ENCODE data around the gene HIBADH.

The HIBADH gene

DNA sequence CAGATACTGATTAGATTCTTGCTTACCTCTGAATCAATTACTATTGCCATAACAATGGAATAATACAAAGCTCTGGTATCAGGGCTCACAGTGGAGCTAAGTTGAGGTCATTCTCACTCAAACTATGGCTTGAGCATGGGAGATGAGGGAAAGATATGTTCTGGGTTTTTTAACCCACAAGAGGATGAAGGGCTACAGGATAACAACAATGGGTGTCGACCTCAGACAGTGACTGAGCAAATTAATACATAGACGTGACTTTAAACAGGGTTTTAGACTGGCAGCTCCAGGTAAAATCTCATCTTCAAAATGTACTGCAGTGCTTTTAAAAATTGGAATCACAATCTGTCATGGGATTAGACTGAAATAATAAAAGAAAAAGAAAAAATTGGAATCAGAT lies 7.5 kb upstream of the HIBADH start:
- TF ChIP-seq, protein P1, sequence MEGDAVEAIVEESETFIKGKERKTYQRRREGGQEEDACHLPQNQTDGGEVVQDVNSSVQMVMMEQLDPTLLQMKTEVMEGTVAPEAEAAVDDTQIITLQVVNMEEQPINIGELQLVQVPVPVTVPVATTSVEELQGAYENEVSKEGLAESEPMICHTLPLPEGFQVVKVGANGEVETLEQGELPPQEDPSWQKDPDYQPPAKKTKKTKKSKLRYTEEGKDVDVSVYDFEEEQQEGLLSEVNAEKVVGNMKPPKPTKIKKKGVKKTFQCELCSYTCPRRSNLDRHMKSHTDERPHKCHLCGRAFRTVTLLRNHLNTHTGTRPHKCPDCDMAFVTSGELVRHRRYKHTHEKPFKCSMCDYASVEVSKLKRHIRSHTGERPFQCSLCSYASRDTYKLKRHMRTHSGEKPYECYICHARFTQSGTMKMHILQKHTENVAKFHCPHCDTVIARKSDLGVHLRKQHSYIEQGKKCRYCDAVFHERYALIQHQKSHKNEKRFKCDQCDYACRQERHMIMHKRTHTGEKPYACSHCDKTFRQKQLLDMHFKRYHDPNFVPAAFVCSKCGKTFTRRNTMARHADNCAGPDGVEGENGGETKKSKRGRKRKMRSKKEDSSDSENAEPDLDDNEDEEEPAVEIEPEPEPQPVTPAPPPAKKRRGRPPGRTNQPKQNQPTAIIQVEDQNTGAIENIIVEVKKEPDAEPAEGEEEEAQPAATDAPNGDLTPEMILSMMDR (IDR thresholded peaks at IDR 0.05; ENCODE audit: insufficient read depth, low read depth, low read length, missing control alignments), result no peak
- no peak for DNase-seq (ENCODE audit: low read depth)
- H3K4me3 ChIP-seq (ENCODE audit: low read length), result no peak overlapping the region

DNA sequence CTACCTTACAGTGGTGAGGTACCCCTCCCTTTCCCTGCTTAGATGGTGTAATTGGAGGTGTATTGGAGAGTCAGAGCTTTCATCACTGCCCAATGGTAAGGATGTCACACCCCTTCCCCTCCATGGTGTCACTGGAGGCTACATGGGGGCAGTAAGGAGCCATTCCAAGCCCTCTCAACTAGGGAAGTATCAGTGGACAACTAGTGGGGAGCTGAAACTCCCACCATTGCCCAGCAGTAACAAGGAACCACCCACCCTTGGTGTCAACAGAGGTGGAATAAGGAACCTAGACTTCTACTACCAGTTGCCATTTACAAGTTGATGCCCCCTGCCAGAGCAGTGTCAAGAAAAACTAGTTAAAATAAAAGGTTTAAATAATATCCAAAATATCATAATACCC lies 2.8 kb upstream of the HIBADH start:
- TF ChIP-seq, protein P1 (IDR thresholded peaks at IDR 0.05; ENCODE audit: insufficient read depth, low read depth, low read length, missing control alignments), result no peak
- DNase-seq (ENCODE audit: low read depth), result no peak
- H3K4me3 ChIP-seq (ENCODE audit: low read length), result no peak overlapping the region

DNA sequence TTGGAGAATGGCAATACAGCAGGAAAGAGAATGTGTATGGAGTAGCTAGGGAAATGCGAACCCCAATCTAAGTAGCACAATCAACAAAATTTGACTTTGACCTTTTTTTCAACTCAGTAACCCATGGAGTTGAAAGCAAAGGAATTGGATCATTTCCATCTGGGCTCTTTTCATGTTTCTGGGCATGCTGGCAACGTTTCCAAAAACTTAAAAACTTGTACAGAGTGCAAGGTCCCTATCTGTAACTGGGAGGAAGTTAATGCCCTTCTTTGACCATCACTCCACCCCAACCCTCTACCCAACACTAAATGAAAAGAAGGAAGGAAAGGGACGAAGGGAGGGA lies 1.3 kb upstream of the HIBADH start:
- no peak overlapping the region for H3K4me3 ChIP-seq (ENCODE audit: low read length)
- DNase-seq (ENCODE audit: low read depth), result no peak
- TF ChIP-seq, protein P1 (IDR thresholded peaks at IDR 0.05; ENCODE audit: insufficient read depth, low read depth, low read length, missing control alignments), result no peak

DNA sequence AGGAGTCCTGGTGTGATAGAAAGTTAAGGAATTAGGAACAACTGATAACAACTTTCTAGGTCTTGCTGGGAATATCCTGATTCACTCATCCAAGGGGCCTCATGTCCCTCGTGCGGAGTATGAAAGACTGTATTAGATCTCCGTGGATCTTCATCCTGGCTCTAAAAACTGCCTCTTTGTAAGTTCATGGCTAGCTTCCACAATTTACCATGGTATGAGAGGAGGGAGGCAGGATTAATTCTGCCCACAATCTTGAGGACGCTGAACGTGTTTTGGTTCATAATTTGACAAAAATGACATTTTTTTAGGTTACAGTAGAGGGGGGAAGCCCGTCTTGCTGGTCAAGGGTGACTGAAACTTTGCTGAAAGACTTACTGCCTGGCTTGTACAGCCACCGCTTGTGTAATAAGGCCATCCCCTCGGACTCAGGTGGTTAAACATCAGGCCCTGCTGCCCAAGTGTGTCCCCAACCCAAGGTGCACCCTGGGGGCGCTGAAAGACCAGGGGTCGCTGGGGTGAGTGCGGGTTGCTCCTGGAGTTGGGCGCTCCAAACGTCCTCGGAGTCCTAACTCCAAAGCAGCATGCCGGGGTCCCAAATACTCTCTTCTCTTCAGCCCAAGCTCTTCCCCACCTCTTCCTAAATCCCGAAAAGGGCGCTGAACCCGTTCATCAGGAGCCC lies 733 bp downstream of the HIBADH start:
- no peak for DNase-seq (ENCODE audit: low read depth)
- peak overlapping the region; percentile 78 for H3K4me3 ChIP-seq (ENCODE audit: low read length)
- TF ChIP-seq, protein P1 (IDR thresholded peaks at IDR 0.05; ENCODE audit: insufficient read depth, low read depth, low read length, missing control alignments), result no peak

DNA sequence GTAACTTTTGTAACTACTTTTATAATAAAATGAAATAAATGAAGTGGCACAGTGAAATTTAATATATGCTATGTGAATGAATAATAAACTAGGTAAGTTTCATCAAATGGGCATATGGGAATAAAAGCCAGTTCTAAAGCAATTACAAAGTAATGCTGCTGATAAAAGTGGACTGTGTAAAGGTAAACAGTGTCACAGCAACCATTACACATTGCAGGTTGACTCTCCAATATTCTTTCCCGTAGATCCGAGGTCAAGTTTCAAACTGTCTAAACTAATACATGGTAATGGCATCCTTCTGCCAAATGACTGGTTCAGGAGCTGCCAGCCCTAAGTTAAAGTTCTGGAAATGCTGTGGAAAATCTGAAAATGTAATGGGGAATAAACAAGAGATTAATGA lies 6.0 kb downstream of the HIBADH start:
- H3K4me3 ChIP-seq (ENCODE audit: low read length), result no peak overlapping the region
- TF ChIP-seq, protein P1 (IDR thresholded peaks at IDR 0.05; ENCODE audit: insufficient read depth, low read depth, low read length, missing control alignments), result no peak
- DNase-seq (ENCODE audit: low read depth), result no peak

DNA sequence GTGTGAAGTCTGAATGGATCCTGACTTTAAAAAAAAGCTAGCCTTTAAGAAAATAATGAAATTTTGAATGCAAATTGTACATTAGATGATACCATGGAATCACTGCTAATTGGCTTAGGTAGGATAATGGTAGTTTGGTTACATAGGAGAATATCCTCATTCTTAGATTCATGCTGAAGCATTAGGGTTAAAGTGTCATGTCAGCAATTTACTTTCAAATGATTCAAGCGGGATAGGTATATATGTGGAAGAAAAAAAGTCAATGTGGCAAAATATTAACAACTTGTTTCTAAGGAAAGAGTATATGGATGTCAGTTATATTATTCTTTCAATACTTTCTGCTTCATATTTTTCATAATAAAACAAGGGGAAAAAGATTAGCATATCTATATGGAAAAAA lies 7.5 kb downstream of the HIBADH start:
- TF ChIP-seq, protein P1 (IDR thresholded peaks at IDR 0.05; ENCODE audit: insufficient read depth, low read depth, low read length, missing control alignments), result no peak

DNA sequence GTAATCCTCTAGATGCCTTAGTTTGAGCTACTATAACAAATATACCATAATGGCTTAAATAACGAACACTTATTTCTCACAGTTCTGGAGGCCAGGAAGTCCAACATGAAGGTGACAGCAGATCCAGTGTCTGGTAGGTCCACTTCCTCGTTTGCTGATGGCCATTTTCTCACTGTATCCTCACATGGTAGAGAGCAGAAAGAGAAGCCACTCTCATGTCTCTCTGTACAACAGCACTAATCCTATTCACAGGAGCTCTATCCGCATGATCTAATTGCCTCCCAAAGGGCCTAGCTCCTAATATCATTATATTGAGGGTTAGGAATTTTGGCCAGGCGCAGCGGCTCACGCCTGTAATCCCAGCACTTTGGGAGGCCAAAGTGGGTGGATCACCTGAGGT lies 10.2 kb downstream of the HIBADH start:
- TF ChIP-seq, protein P1 (IDR thresholded peaks at IDR 0.05; ENCODE audit: insufficient read depth, low read depth, low read length, missing control alignments), result no peak
- H3K4me3 ChIP-seq (ENCODE audit: low read length), result no peak overlapping the region
- DNase-seq (ENCODE audit: low read depth), result no peak

More for the DNA sequence above, 7.5 kb downstream of the HIBADH start:
- DNase-seq (ENCODE audit: low read depth), result no peak
- H3K4me3 ChIP-seq (ENCODE audit: low read length), result no peak overlapping the region
